ENCODE measurements around the gene LDLRAP1.

LDLRAP1 gene

GRCh38 chr1:25561421-25562100, 18.2 kb downstream of the LDLRAP1 start:
- Mint-ChIP-seq H3K27me3 (no peaks in the 10 kb centered on the region), H3K4me3 (peak overlapping the region; percentile 89 to 90), H3K9me3 (no peaks in the 10 kb centered on the region), H3K27ac (peak overlapping the region; percentile 91), H3K4me1 (peaks cover 96% of the 10 kb centered on the region)
- DNase-seq (no peak), ATAC-seq (no peak)

- Mint-ChIP-seq H3K4me1 (peaks cover 96% of the 10 kb centered on the region), H3K27me3 (no peaks in the 10 kb centered on the region), H3K27ac (peak overlapping the region; percentile 91), H3K4me3 (peak overlapping the region; percentile 89 to 90), H3K9me3 (no peaks in the 10 kb centered on the region)
- ATAC-seq = peak; percentile 83
- peak; percentile 80 to 87 for DNase-seq
Measured at GRCh38 chr1:25562101-25562927, 18.9 kb downstream of the LDLRAP1 start.

- H3K4me3 Mint-ChIP-seq = peak overlapping the region; percentile 89 to 90
- ATAC-seq (peak; percentile 18), DNase-seq (no peak)
- no peaks in the 10 kb centered on the region for H3K27me3 Mint-ChIP-seq
- H3K27ac Mint-ChIP-seq = peak overlapping the region; percentile 49 to 91
- H3K9me3 Mint-ChIP-seq = no peaks in the 10 kb centered on the region
- peaks cover 96% of the 10 kb centered on the region for H3K4me1 Mint-ChIP-seq
Measured at GRCh38 chr1:25562928-25563283, 19.5 kb downstream of the LDLRAP1 start.

GRCh38 chr1:25563330-25564215, 20.2 kb downstream of the LDLRAP1 start:
- no peaks in the 10 kb centered on the region for H3K9me3 Mint-ChIP-seq
- no peaks in the 10 kb centered on the region for H3K27me3 Mint-ChIP-seq
- peak; percentile 49 for ATAC-seq
- H3K27ac Mint-ChIP-seq = peak overlapping the region; percentile 79 to 91
- peaks cover 96% of the 10 kb centered on the region for H3K4me1 Mint-ChIP-seq
- peak in 1 of 2 donors; percentile 56 for DNase-seq
- H3K4me3 Mint-ChIP-seq = peak overlapping the region; percentile 89 to 90

GRCh38 chr1:25564777-25565574, 21.6 kb downstream of the LDLRAP1 start:
- peak overlapping the region; percentile 89 to 90 for H3K4me3 Mint-ChIP-seq
- H3K9me3 Mint-ChIP-seq = no peaks in the 10 kb centered on the region
- no peaks in the 10 kb centered on the region for H3K27me3 Mint-ChIP-seq
- ATAC-seq (peak; percentile 52), DNase-seq (peak; percentile 52 to 65)
- H3K27ac Mint-ChIP-seq = peak overlapping the region; percentile 80 to 88
- peaks cover 96% of the 10 kb centered on the region for H3K4me1 Mint-ChIP-seq

GRCh38 chr1:25565626-25566025, 22.2 kb downstream of the LDLRAP1 start:
- Mint-ChIP-seq H3K27ac (peak overlapping the region; percentile 80 to 93), H3K9me3 (no peaks in the 10 kb centered on the region), H3K4me1 (peaks cover 93% of the 10 kb centered on the region), H3K27me3 (no peaks in the 10 kb centered on the region), H3K4me3 (peak overlapping the region; percentile 89 to 90)
- ATAC-seq = no peak
- DNase-seq = no peak

GRCh38 chr1:25566176-25566729, 22.8 kb downstream of the LDLRAP1 start:
- Mint-ChIP-seq H3K27ac (peak overlapping the region in 1 of 2 donors; percentile 50), H3K9me3 (no peaks in the 10 kb centered on the region), H3K4me1 (peaks cover 91% of the 10 kb centered on the region), H3K4me3 (peak overlapping the region; percentile 89 to 90), H3K27me3 (no peaks in the 10 kb centered on the region)
- no peak for ATAC-seq
- no peak for DNase-seq

GRCh38 chr1:25566730-25567341, 23.4 kb downstream of the LDLRAP1 start:
- Mint-ChIP-seq H3K4me1 (peaks cover 91% of the 10 kb centered on the region), H3K27ac (peak overlapping the region; percentile 24 to 94), H3K4me3 (peak overlapping the region; percentile 89 to 90), H3K27me3 (no peaks in the 10 kb centered on the region), H3K9me3 (no peaks in the 10 kb centered on the region)
- DNase-seq (peak; percentile 42 to 67), ATAC-seq (peak; percentile 51)

GRCh38 chr1:25567710-25568089, 24.3 kb downstream of the LDLRAP1 start:
- no peaks in the 10 kb centered on the region for H3K27me3 Mint-ChIP-seq
- H3K9me3 Mint-ChIP-seq = no peaks in the 10 kb centered on the region
- H3K4me1 Mint-ChIP-seq = peaks cover 91% of the 10 kb centered on the region
- peak overlapping the region; percentile 14 to 68 for H3K27ac Mint-ChIP-seq
- ATAC-seq (no peak), DNase-seq (no peak)
- H3K4me3 Mint-ChIP-seq = peak overlapping the region; percentile 58 to 63

GRCh38 chr1:25568090-25568833, 24.9 kb downstream of the LDLRAP1 start:
- H3K9me3 Mint-ChIP-seq = no peaks in the 10 kb centered on the region
- no peak for DNase-seq
- H3K4me3 Mint-ChIP-seq = peak overlapping the region; percentile 58 to 63
- ATAC-seq = no peak
- H3K27me3 Mint-ChIP-seq = no peaks in the 10 kb centered on the region
- H3K4me1 Mint-ChIP-seq = peaks cover 91% of the 10 kb centered on the region
- peak overlapping the region; percentile 68 to 77 for H3K27ac Mint-ChIP-seq

- peak; percentile 68 for ATAC-seq
- no peaks in the 10 kb centered on the region for H3K27me3 Mint-ChIP-seq
- no peaks in the 10 kb centered on the region for H3K9me3 Mint-ChIP-seq
- peak overlapping the region; percentile 38 to 63 for H3K4me3 Mint-ChIP-seq
- peak in 1 of 2 donors; percentile 56 for DNase-seq
- H3K4me1 Mint-ChIP-seq = peaks cover 92% of the 10 kb centered on the region
- peak overlapping the region; percentile 41 to 77 for H3K27ac Mint-ChIP-seq
Measured at GRCh38 chr1:25568834-25569596, 25.6 kb downstream of the LDLRAP1 start.

- ATAC-seq = no peak
- Mint-ChIP-seq H3K4me1 (peaks cover 92% of the 10 kb centered on the region), H3K9me3 (no peaks in the 10 kb centered on the region), H3K27ac (no peak overlapping the region), H3K4me3 (no peak overlapping the region), H3K27me3 (no peaks in the 10 kb centered on the region)
- no peak for DNase-seq
Measured at GRCh38 chr1:25569597-25570396, 26.4 kb downstream of the LDLRAP1 start.

Measured in stimulated activated naive CD8-positive, alpha-beta T cell treated with anti-CD3 and anti-CD28 coated beads, Interleukin-15, amount 100 ng/mL, for 72 hours (primary cell).